ENCODE measurements around the gene COPZ2. TPM values are rescaled to one million over a fixed set of nuclear protein-coding genes. Genes with fewer than 3 reads are reported as not detected.

COPZ2 gene
- total RNA-seq, 1 donor from 2014 or later = 34.4 TPM

DNA sequence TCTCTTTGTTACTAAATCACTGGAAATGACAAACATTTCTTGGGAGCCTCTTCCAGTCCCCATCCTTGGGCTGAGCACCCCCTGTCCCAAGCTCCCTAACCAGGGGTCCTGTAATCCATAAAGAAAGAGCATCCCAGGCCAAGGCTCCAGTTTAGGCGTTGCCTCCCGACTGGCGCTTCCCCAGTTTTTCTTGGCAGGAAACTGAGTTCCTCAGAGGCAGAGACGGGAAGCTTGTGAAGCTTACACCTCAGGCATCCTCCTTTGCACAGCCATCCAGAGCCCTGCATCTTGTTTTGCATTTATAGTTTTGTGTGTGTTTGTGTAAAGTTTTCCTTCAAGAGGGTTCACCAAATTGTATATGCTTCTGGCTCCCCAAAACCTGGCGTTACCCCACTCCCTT, 7.1 kb downstream of the COPZ2 start:
- no peak for TF ChIP-seq POLR2A (IDR thresholded peaks at IDR 0.05)
- TF ChIP-seq, protein P1, sequence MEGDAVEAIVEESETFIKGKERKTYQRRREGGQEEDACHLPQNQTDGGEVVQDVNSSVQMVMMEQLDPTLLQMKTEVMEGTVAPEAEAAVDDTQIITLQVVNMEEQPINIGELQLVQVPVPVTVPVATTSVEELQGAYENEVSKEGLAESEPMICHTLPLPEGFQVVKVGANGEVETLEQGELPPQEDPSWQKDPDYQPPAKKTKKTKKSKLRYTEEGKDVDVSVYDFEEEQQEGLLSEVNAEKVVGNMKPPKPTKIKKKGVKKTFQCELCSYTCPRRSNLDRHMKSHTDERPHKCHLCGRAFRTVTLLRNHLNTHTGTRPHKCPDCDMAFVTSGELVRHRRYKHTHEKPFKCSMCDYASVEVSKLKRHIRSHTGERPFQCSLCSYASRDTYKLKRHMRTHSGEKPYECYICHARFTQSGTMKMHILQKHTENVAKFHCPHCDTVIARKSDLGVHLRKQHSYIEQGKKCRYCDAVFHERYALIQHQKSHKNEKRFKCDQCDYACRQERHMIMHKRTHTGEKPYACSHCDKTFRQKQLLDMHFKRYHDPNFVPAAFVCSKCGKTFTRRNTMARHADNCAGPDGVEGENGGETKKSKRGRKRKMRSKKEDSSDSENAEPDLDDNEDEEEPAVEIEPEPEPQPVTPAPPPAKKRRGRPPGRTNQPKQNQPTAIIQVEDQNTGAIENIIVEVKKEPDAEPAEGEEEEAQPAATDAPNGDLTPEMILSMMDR (IDR thresholded peaks at IDR 0.05) = no peak
- no peak for TF ChIP-seq POLR2AphosphoS5 (IDR thresholded peaks at IDR 0.05; ENCODE audit: insufficient read depth in 1 of 2, low read depth in 1 of 2)
- peaks cover 17% of the 10 kb centered on the region for H3K4me1 ChIP-seq
- no peak overlapping the region for H3K27ac ChIP-seq
- no peaks in the 10 kb centered on the region for H3K36me3 ChIP-seq
- H3K9me3 ChIP-seq = no peaks in the 10 kb centered on the region
- DNase-seq (ENCODE audit: extremely low spot score in 2 of 2) = no peak
- H3K27me3 ChIP-seq = no peaks in the 10 kb centered on the region
- intact Hi-C loops (cut with DNase I) = no loop called here
- H3K4me3 ChIP-seq = no peak overlapping the region

DNA sequence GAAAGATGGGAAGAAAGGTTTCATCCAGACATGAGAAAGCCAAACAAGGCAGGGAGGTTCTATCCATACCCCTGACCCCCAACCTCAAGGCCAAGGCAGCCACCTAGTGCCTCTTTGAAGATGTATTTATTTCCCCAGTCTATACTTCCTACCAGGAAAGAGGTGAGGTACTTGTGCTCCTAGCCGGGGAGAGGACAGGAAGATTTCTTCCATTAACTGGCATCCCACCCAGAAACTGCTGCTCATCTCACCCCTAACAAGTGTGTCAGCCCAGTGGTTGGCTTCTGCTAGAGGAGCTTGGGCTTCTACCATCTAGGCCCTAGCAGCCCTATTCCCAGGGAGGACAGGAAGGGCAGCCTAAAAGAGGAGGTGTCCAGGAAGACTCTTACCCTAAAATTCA, 8.9 kb downstream of the COPZ2 start:
- DNase-seq (ENCODE audit: extremely low spot score in 2 of 2) = no peak

DNA sequence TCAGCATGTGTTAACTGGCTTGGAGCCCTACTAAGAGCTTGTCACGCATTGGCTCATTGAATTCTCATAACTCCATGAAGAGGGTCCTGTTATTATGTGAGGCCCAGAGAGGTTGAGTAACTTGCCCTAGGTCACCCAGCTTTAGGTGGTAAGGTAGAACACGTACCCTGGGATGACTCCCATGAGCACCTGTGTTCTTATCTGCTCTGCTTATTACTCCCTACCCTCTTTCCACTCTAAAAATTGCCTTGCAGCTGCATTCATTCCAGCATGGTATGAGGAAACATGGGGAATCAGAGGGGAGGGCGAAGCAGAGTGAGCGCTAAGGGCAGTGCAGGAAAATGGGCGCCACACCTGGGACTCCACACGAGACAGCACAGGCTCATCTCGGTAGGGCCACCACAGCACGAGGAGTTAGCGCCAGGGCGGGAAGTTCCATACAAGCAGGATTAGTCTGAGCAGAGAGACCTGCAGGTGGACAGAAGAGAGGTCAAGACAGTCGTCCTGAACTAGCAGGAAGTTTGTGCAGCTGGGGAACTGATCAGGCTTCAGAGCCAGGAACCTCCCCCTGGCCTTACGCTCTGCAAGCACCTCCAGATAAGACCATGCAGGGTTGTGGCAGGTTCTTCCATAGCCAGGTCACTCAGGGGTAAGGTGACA, 10.1 kb downstream of the COPZ2 start:
- Histone ChIP-seq H3K9me3 (no peaks in the 10 kb centered on the region), H3K4me3 (no peak overlapping the region), H3K27ac (no peak overlapping the region), H3K36me3 (no peaks in the 10 kb centered on the region), H3K27me3 (no peaks in the 10 kb centered on the region), H3K4me1 (peaks cover 38% of the 10 kb centered on the region)
- intact Hi-C loops (cut with DNase I) = loop anchor here (2.0 to 10.0 kb wide), 3 partner anchors 45 to 567 kb away; partner anchors contain the start of genes HOXB3, HOXB5 and PNPO
- TF ChIP-seq POLR2AphosphoS5 (IDR thresholded peaks at IDR 0.05; ENCODE audit: insufficient read depth in 1 of 2, low read depth in 1 of 2) (no peak), POLR2A (IDR thresholded peaks at IDR 0.05) (no peak)
- TF ChIP-seq, protein P1 (IDR thresholded peaks at IDR 0.05) = no peak
- DNase-seq (ENCODE audit: extremely low spot score in 2 of 2) = no peak

More for the DNA sequence above, 8.9 kb downstream of the COPZ2 start:
- H3K36me3 ChIP-seq = no peaks in the 10 kb centered on the region
- no peaks in the 10 kb centered on the region for H3K27me3 ChIP-seq
- TF ChIP-seq, protein P1 (IDR thresholded peaks at IDR 0.05) = no peak
- TF ChIP-seq POLR2AphosphoS5 (IDR thresholded peaks at IDR 0.05; ENCODE audit: insufficient read depth in 1 of 2, low read depth in 1 of 2) (no peak), POLR2A (IDR thresholded peaks at IDR 0.05) (no peak)
- no peak overlapping the region for H3K27ac ChIP-seq
- H3K4me1 ChIP-seq = peaks cover 31% of the 10 kb centered on the region
- no peak overlapping the region for H3K4me3 ChIP-seq
- intact Hi-C loops (cut with DNase I) = loop anchor here (10.0 kb wide), 2 partner anchors 84 to 566 kb away; partner anchors contain the start of genes HOXB3, HOXB5 and PNPO
- H3K9me3 ChIP-seq = no peaks in the 10 kb centered on the region

DNA sequence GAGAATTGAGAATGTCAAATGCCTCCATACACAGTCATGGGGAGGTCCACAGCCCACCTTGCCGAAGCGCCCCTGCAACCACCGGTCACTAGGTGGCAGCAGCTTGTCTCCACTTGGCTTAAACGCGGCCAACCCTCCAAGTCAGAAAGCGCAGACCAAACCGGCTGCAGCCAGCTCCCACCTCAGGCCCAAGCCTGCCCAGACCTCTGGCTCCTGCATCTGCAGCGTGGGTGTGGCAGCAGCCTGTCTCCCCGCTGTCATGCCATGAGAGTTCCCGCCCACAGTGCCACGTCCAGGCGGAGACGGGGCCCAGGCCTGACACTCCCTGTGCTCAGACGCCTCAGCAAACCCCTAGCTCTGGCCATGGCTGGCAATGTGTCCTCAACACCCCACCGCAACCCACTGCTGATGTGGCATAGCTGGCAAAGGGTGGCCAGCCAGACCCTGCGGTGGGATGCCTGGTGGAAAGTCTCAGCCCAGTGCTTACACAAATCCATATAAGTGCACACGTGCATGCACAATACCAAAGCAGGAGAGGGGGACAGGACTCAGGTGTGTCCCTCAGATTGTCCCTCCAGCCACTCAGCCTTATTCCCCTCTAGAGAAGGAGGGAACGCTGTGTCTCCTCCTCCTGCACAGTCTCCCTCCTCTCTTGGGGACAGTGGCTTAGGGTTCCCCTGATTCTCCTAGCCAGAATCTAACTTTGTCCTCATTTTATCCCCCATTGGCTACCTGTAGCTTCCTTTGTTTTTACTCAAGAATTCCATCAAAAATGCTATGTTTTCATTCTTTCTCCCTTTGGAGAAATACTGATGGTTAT, 10.9 kb downstream of the COPZ2 start:
- H3K27ac ChIP-seq = peak overlapping the region; percentile 77
- DNase-seq (ENCODE audit: extremely low spot score in 2 of 2) = peak in 1 of 2 donors; percentile 92
- peak overlapping the region in 1 of 2 donors; percentile 61 for H3K4me3 ChIP-seq
- peaks cover 38% of the 10 kb centered on the region for H3K4me1 ChIP-seq
- intact Hi-C loops (cut with DNase I) = loop anchor here (2.0 to 10.0 kb wide), 3 partner anchors 46 to 568 kb away; partner anchors contain the start of genes HOXB3, HOXB5 and PNPO
- no peaks in the 10 kb centered on the region for H3K27me3 ChIP-seq
- TF ChIP-seq, protein P1 (IDR thresholded peaks at IDR 0.05) = peak; percentile 90 to 92 (median 91)
- TF ChIP-seq POLR2A (IDR thresholded peaks at IDR 0.05) = no peak
- peak; percentile 42 to 73 for TF ChIP-seq POLR2AphosphoS5 (IDR thresholded peaks at IDR 0.05; ENCODE audit: insufficient read depth in 1 of 2, low read depth in 1 of 2)
- H3K36me3 ChIP-seq = no peaks in the 10 kb centered on the region
- H3K9me3 ChIP-seq = no peaks in the 10 kb centered on the region
